GM12878 (cell line): Measurements from ENCODE around the gene GRN.

ENCODE experiments used
- ATF7 ChIP-seq: fragments of 450-650 bp; IDR thresholded peaks from 2 replicates; pipeline ENCODE4 v1.6.1; 2016; ENCODE audit warnings: low read depth, mild to moderate bottlenecking
- EP300 ChIP-seq, 2 experiments: fragments of 150-350 bp in 1 of 2; IDR thresholded peaks; 2 replicates each; pipeline ENCODE4 v1.6.1; 2011 to 2012; ENCODE audit warnings: low read depth in 2 of 2, low read length in 2 of 2, borderline replicate concordance in 1 of 2, improper control_type of control experiment in 1 of 2, inconsistent platforms in 1 of 2; ENCODE audit not compliant: control insufficient read depth in 1 of 2
- NR2C1 ChIP-seq: fragments of 450-650 bp; IDR thresholded peaks from 2 replicates; pipeline ENCODE4 v1.6.1; 2017; ENCODE audit warnings: antibody characterized with exemption, mild to moderate bottlenecking, moderate library complexity
- RAD21 ChIP-seq: IDR thresholded peaks from 2 replicates; pipeline ENCODE4 v1.6.1; 2011; ENCODE audit warnings: mild to moderate bottlenecking, low read depth, low read length, moderate library complexity; ENCODE audit not compliant: insufficient read depth

GRCh38 chr17:44335968-44336367 lies 9.1 kb upstream of the GRN start:
- TF ChIP-seq RAD21 (no peak), EP300 (IDR thresholded peaks at IDR 0.05; ENCODE audit: borderline replicate concordance in 1 of 2, control insufficient read depth in 1 of 2, low read depth in 2 of 2, low read length in 2 of 2) (no peak), NR2C1 (no peak), ATF7 (no peak)
